A549 (cell line): Measurements from ENCODE around the gene PPM1B.
"Not testable (repeated sequence)": the region's sequence is repeated elsewhere in the genome, so short reads cannot be mapped to it uniquely, and the experiment has no call there.

Experiments
- CBX2 ChIP-seq: fragments of 200-600 bp; sonication (generic); IDR thresholded peaks from 2 replicates; pipeline ENCODE4 v1.6.1; 2016; ENCODE audit warnings: low read depth, mild to moderate bottlenecking, borderline replicate concordance
- CBX8 ChIP-seq: fragments of 200-600 bp; sonication (generic); IDR thresholded peaks from 2 replicates; pipeline ENCODE4 v1.6.1; 2016
- CHD2 ChIP-seq: fragments of 150-350 bp; IDR thresholded peaks from 2 replicates; pipeline ENCODE4 v1.6.1; 2014; ENCODE audit warnings: low read length; ENCODE audit not compliant: partially characterized antibody
- CTCF ChIP-seq: fragments of >200 bp; sonication (Bioruptor Twin); formaldehyde crosslinking; IDR thresholded peaks from 3 replicates; pipeline ENCODE4 v1.5.1; 2016
- EP300 ChIP-seq, 2 experiments: fragments of >200 bp; sonication (Bioruptor Twin); formaldehyde crosslinking; IDR thresholded peaks; 2 replicates in 1 of 2; 3 replicates in 1 of 2; pipeline ENCODE4 v1.6.1; 2016 to 2017
- HMGXB4 ChIP-seq: fragments of 250-450 bp; sonication (Bioruptor Pico); IDR thresholded peaks from 2 replicates; pipeline ENCODE4 v1.5.0; 2021; ENCODE audit warnings: mild to moderate bottlenecking, moderate library complexity, borderline replicate concordance
- HOXA7 ChIP-seq: fragments of 250-450 bp; sonication (Bioruptor Pico); IDR thresholded peaks from 2 replicates; pipeline ENCODE4 v1.5.0; 2020; ENCODE audit warnings: mild to moderate bottlenecking, moderate library complexity
- KDM1A ChIP-seq: fragments of 200-600 bp; sonication (generic); IDR thresholded peaks from 2 replicates; pipeline ENCODE4 v1.6.1; 2016; ENCODE audit warnings: low read depth, mild to moderate bottlenecking
- MAX ChIP-seq: IDR thresholded peaks from 2 replicates; pipeline ENCODE4 v1.6.1; 2012
- MYC ChIP-seq: IDR thresholded peaks from 2 replicates; pipeline ENCODE4 v1.6.1; 2012; ENCODE audit warnings: mild to moderate bottlenecking, inconsistent platforms, low read length, improper control_type of control experiment, borderline replicate concordance
- NR3C1 ChIP-seq: fragments of >200 bp; sonication (Bioruptor Twin); formaldehyde crosslinking; IDR thresholded peaks from 3 replicates; pipeline ENCODE4 v1.6.1; 2017
- POLR2A ChIP-seq: IDR thresholded peaks from 2 replicates; pipeline ENCODE4 v1.6.1; 2012; ENCODE audit warnings: mild to moderate bottlenecking, low read length
- RAD21 ChIP-seq, 2 experiments: fragments of >200 bp in 1 of 2; sonication (Bioruptor Twin) in 1 of 2; formaldehyde crosslinking in 1 of 2; IDR thresholded peaks in 1 of 2; conservative IDR thresholded peaks in 1 of 2; 2 replicates in 1 of 2; 3 replicates in 1 of 2; pipeline ENCODE4 v1.6.1; 2012 to 2018; ENCODE audit warnings: inconsistent platforms in 1 of 2
- SREBF2 ChIP-seq: fragments of 450-650 bp; IDR thresholded peaks from 2 replicates; pipeline ENCODE4 v1.6.1; 2014; ENCODE audit warnings: mild to moderate bottlenecking, moderate library complexity

GRCh38 chr2:44249269-44249668, 80.6 kb downstream of the PPM1B start:
- not testable (repeated sequence) for TF ChIP-seq CTCF; POLR2A; HMGXB4 (CRISPR knock-in tag); MAX; KDM1A; HOXA7 (CRISPR knock-in tag); CHD2; RAD21 (conservative IDR thresholded peaks at IDR 0.05 in 1 of 2, IDR thresholded peaks at IDR 0.05 in 1 of 2); CBX2; NR3C1; MYC; CBX8; EP300 (IDR thresholded peaks at IDR 0.05); SREBF2
